ENCODE data around the gene PDZD2.
"Not testable (repeated sequence)": the region's sequence is repeated elsewhere in the genome, so short reads cannot be mapped to it uniquely, and the experiment has no call there.

Gene PDZD2

GRCh38 chr5:32021771-32022170 is 382.8 kb downstream of the PDZD2 start:
- DNase-seq: no peak

- DNase-seq: no peak
These were observed 383.7 kb downstream of the PDZD2 start for GRCh38 chr5:32022638-32023037.

- no peak for DNase-seq
These were observed 384.9 kb downstream of the PDZD2 start for GRCh38 chr5:32023816-32024215.

GRCh38 chr5:32024751-32025150 is 385.8 kb downstream of the PDZD2 start:
- DNase-seq: no peak

GRCh38 chr5:32027093-32027716 is 388.3 kb downstream of the PDZD2 start:
- DNase-seq: no peak

GRCh38 chr5:32027717-32028458 is 389.0 kb downstream of the PDZD2 start:
- DNase-seq: peak; percentile 21

GRCh38 chr5:32029261-32029660 is 390.3 kb downstream of the PDZD2 start:
- no peak for DNase-seq

GRCh38 chr5:32029781-32030180 is 390.9 kb downstream of the PDZD2 start:
- no peak for DNase-seq

- DNase-seq: no peak
These were observed 391.3 kb downstream of the PDZD2 start for GRCh38 chr5:32030222-32030621.

- no peak for DNase-seq
These were observed 391.8 kb downstream of the PDZD2 start for GRCh38 chr5:32030686-32031085.

- DNase-seq: no peak
These were observed 392.2 kb downstream of the PDZD2 start for GRCh38 chr5:32031089-32031488.

GRCh38 chr5:32038523-32038922 is 399.6 kb downstream of the PDZD2 start:
- no peak for DNase-seq

- DNase-seq: not testable (repeated sequence)
These were observed 400.2 kb downstream of the PDZD2 start for GRCh38 chr5:32039133-32039532.

GRCh38 chr5:32039601-32040000 is 400.7 kb downstream of the PDZD2 start:
- DNase-seq: not testable (repeated sequence)

GRCh38 chr5:32040181-32040695 is 401.3 kb downstream of the PDZD2 start:
- DNase-seq: not testable (repeated sequence)

GRCh38 chr5:32042551-32042961 is 403.6 kb downstream of the PDZD2 start:
- DNase-seq: peak; percentile 24

- DNase-seq: no peak
These were observed 404.2 kb downstream of the PDZD2 start for GRCh38 chr5:32043105-32043504.

- DNase-seq: no peak
These were observed 405.5 kb downstream of the PDZD2 start for GRCh38 chr5:32044434-32044833.

GRCh38 chr5:32044939-32045338 is 406.0 kb downstream of the PDZD2 start:
- no peak for DNase-seq

- DNase-seq: no peak
These were observed 408.1 kb downstream of the PDZD2 start for GRCh38 chr5:32047056-32047455.

GRCh38 chr5:32051796-32052195 is 412.9 kb downstream of the PDZD2 start:
- no peak for DNase-seq

GRCh38 chr5:32055891-32056866 is 417.2 kb downstream of the PDZD2 start:
- no peak for DNase-seq

Measured in CD4-positive, alpha-beta T cell treated with Interleukin-15 for 1 hour (primary cell).